ENCODE data around the gene ZNF32. TPM values are rescaled to one million over a fixed set of nuclear protein-coding genes. Genes with fewer than 3 reads are reported as not detected.

ZNF32 gene
- total and polyA plus RNA-seq, 2 of the 4 experiments (the other 2 are of a cell fraction) = 30.1 to 31.2 TPM

DNA sequence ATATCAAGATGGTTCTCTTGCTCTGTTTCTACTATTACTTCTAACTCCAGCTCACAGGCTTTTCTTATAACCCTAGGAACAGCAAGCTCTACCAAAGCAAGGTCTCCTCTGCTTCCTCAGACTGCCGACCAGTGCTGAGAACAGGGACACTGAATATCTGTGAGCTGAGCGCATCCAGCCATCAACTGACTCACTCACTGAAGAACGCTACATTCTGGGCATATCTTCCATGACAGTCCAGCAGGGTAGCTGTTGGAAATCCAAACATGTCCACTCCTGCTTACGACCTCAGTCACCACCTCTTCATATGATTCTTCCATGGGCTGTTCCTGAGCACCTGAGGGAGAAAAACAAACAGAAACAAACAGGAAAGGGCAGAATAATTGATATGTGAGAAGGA is 2.8 kb downstream of the ZNF32 start:
- POLR2A ChIA-PET (ENCODE audit: unreplicated experiment) = no interaction called here
- H2AFZ ChIP-seq (replicated peaks; ENCODE audit: low read length, poor library complexity) = no peak overlapping the region
- TF ChIP-seq, protein P1, sequence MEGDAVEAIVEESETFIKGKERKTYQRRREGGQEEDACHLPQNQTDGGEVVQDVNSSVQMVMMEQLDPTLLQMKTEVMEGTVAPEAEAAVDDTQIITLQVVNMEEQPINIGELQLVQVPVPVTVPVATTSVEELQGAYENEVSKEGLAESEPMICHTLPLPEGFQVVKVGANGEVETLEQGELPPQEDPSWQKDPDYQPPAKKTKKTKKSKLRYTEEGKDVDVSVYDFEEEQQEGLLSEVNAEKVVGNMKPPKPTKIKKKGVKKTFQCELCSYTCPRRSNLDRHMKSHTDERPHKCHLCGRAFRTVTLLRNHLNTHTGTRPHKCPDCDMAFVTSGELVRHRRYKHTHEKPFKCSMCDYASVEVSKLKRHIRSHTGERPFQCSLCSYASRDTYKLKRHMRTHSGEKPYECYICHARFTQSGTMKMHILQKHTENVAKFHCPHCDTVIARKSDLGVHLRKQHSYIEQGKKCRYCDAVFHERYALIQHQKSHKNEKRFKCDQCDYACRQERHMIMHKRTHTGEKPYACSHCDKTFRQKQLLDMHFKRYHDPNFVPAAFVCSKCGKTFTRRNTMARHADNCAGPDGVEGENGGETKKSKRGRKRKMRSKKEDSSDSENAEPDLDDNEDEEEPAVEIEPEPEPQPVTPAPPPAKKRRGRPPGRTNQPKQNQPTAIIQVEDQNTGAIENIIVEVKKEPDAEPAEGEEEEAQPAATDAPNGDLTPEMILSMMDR (conservative IDR thresholded peaks at IDR 0.05; ENCODE audit: low read depth, low read length) = no peak
- no peak for TF ChIP-seq POLR2A (IDR thresholded peaks at IDR 0.05; ENCODE audit: low read depth, low read length)
- TF ChIP-seq MAZ (IDR thresholded peaks at IDR 0.05; ENCODE audit: borderline replicate concordance, low read depth, low read length) = no peak

More for the DNA sequence above, 2.8 kb downstream of the ZNF32 start:
- Histone ChIP-seq H3K4me2 (ENCODE audit: low read depth, low read length) (no peak overlapping the region), H4K20me1 (ENCODE audit: insufficient read depth, low read length) (no peaks in the 10 kb centered on the region), H3K9me1 (ENCODE audit: insufficient read depth, low read length) (no peaks in the 10 kb centered on the region), H2BK15ac (ENCODE audit: low read depth, low read length) (no peak overlapping the region), H2BK120ac (ENCODE audit: low read depth, low read length) (no peak overlapping the region), H3K4me3 (ENCODE audit: insufficient read depth, low read depth, low read length) (no peak overlapping the region), H3K79me1 (ENCODE audit: low read depth in 1 of 2, low read length in 2 of 2) (peaks cover 10% of the 10 kb centered on the region in 2 experiments), H2BK20ac (ENCODE audit: low read depth, low read length) (no peak overlapping the region), H4K91ac (ENCODE audit: insufficient read depth, low read depth, low read length) (no peak overlapping the region), H3K36me3 (ENCODE audit: control insufficient read depth, insufficient read depth, low read length) (peaks cover 20% of the 10 kb centered on the region), H4K8ac (ENCODE audit: low read depth in 2 of 2, low read length in 2 of 2) (no peak overlapping the region), H2AK5ac (ENCODE audit: low read depth, low read length) (no peak overlapping the region), H3K56ac (ENCODE audit: extremely low read depth, insufficient read depth, low read length) (no peak overlapping the region), H3K9me3 (ENCODE audit: control insufficient read depth, insufficient read depth, low read length) (peaks cover 44% of the 10 kb centered on the region), H4K5ac (ENCODE audit: low read depth, low read length) (no peak overlapping the region), H3K27ac (ENCODE audit: insufficient read depth, low read length) (no peak overlapping the region), H3K27me3 (ENCODE audit: control insufficient read depth, insufficient read depth, low read length) (no peaks in the 10 kb centered on the region), H3K4ac (ENCODE audit: low read depth, low read length) (no peak overlapping the region), H3K4me1 (ENCODE audit: control insufficient read depth, insufficient read depth, low read length) (peaks cover 3% of the 10 kb centered on the region; the same call in 1 of the 2 replicates), H2AK9ac (replicated peaks; ENCODE audit: low read depth, low read length, poor library complexity) (no peak overlapping the region), H2BK5ac (ENCODE audit: low read depth, low read length, poor library complexity, severe bottlenecking) (no peak overlapping the region), H3K14ac (replicated peaks; ENCODE audit: low read depth, low read length) (no peak overlapping the region), H3K18ac (ENCODE audit: low read depth, low read length) (no peak overlapping the region), H3K9ac (ENCODE audit: low read depth, low read length) (no peak overlapping the region), H3K23ac (ENCODE audit: low read depth, low read length) (no peak overlapping the region)
- DNase-seq (no peak), ATAC-seq (ENCODE audit: low read depth) (no peak)
- in situ Hi-C loops (cut with MboI; ENCODE audit: low sequenced_read_pairs) = no loop called here
- intact Hi-C loops (cut with micrococcal nuclease) = no loop called here
- dilution Hi-C loops (cut with HindIII; ENCODE audit: low sequenced_read_pairs, unreplicated experiment) = no loop called here
- WGBS, 2 experiments (ENCODE audit: extremely low coverage in 2 of 2, insufficient read length in 1 of 2) = 100% methylated on average over 2 of the region's 4 CpGs; no CpG with 5 or more reads in 1 of the 2 experiments
- CTCF ChIA-PET = no interaction called here
- BruUV-seq (replicated peaks) = no TSS peak
